Measurements from ENCODE around the gene MYCBP2.

DNA sequence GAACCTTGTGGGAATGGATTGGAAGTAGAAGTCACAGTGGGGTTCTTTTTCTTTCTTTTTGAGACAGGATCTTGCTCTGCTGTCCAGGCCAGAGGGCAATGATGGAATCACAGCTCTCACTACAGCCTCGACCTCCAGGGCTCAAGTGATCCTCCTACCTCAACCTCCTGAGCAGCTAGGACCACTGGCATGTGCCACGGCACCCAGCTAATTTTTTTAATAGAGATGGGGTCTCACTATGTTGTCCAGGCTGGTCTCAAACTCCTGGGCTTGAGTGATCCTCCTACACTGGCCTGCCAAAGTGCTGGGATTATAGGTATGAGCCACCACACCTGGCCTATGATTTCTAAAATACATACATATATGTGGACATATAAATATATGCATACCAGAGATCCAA lies 111.4 kb downstream of the MYCBP2 start:
- no peak for TF ChIP-seq GATA3 (IDR thresholded peaks at IDR 0.05; ENCODE audit: low read depth, low read length)
- no peak for TF ChIP-seq GATA2 (IDR thresholded peaks at IDR 0.05; ENCODE audit: low read depth, low read length)
